ENCODE measurements around the gene DCAF6.

Gene DCAF6

GRCh38 chr1:168110896-168111545 is 174.5 kb downstream of the DCAF6 start:
- no peak for DNase-seq

DNA sequence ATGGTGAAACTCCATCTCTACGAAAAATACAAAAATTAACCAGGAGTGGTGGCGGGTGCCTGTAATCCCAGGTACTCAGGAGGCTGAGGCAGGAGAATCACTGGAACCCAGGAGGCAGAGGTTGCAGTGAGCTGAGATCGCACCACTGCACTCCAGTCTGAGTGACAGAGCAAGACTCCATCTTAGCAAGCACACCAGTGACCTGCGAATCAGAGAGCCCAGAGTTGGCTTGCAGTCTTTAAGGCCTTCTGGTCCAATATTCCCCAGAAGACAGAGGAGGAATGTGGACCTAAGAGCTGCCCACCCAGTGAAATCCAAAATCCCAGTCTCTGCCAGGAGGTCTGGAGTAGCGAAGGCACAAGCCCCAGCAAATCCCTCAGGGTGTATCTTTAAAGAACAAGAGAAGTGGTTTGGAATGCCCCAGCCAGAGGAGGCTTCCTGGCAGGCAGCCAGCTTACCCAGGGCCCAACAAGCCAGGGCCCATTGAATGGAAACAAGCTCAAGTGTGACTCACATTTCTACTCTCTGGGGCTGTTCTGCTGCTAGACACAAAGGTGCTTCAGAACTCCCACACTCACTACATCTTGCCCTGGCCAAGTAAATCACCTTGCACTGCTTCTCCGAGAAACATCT is 176.3 kb downstream of the DCAF6 start:
- peak; percentile 12 for DNase-seq

- DNase-seq: no peak
These were observed 178.4 kb downstream of the DCAF6 start for GRCh38 chr1:168114845-168115244.

DNA sequence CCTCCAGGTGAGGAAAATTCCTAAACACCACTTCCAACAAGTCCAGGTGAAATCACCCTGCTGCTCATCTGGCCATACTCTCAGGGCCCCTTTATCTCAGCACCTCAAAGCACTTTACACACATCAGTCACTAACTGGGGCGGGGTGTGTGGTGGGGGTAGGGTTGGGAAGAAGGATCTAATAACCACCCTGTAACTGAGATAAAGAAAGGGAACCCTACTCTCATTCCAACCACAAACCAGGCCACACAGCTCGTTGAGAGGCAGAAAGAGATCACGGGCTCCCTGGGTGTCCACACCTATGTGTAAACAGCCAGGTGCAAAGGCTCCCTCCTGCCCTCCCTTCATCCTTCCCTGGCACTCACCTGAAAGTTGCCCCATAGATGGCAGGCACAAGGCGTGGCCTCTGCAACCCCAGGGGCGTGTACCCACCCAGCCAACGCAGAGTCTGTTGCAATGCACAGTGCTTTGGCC is 179.9 kb downstream of the DCAF6 start:
- no peak for DNase-seq

- DNase-seq: no peak
These were observed 183.3 kb downstream of the DCAF6 start for GRCh38 chr1:168119750-168120149.

GRCh38 chr1:168121401-168122011 is 185.0 kb downstream of the DCAF6 start:
- no peak for DNase-seq

GRCh38 chr1:168125051-168125450 is 188.6 kb downstream of the DCAF6 start:
- DNase-seq: no peak
